H1 (cell line): ENCODE measurements around the gene ADD3. TPM values are rescaled to one million over a fixed set of nuclear protein-coding genes. Genes with fewer than 3 reads are reported as not detected.
"Not testable (repeated sequence)": the region's sequence is repeated elsewhere in the genome, so short reads cannot be mapped to it uniquely, and the experiment has no call there.

Experiments
- CTCF ChIA-PET: fragments of 300-600 bp; sonication (Branson Sonifier 250); formaldehyde crosslinking; loops from one replicate; lab custom pipeline; 2021; ENCODE audit not compliant: partially characterized antibody; lab: Charles Lee
- POLR2A ChIA-PET: fragments of 300-600 bp; sonication (Branson Sonifier 250); formaldehyde crosslinking; loops from one replicate; lab custom pipeline; 2021; ENCODE audit warnings: inconsistent platforms; ENCODE audit not compliant: partially characterized antibody; lab: Charles Lee
- DNase-seq, 2 experiments: peaks; one replicate each; pipeline versions ENCODE4 v3.0.0 to v3.0.0-alpha.2; 2010 to 2022; ENCODE audit warnings: low spot score in 2 of 2, low read depth in 1 of 2, mixed read lengths in 1 of 2
- FAIRE-seq: peaks from 2 replicates; lab custom pipeline; 2011; peaks lifted over from hg19 to GRCh38; lab: Jason Lieb, UNC
- H2AFZ ChIP-seq: 2 replicates; pipeline ENCODE4 v1.8.1; 2012; ENCODE audit warnings: low read length, inconsistent platforms
- H2AK5ac ChIP-seq: 2 replicates; pipeline ENCODE4 v1.6.1; 2013; ENCODE audit warnings: low read depth, low read length
- H2BK120ac ChIP-seq: replicated peaks from 2 replicates; pipeline ENCODE3; 2013; ENCODE audit warnings: low read depth, low read length, inconsistent platforms
- H2BK12ac ChIP-seq: 2 replicates; pipeline ENCODE4 v1.6.1; 2013; ENCODE audit warnings: low read depth, low read length
- H2BK15ac ChIP-seq: 2 replicates; pipeline ENCODE4 v1.6.1; 2013; ENCODE audit warnings: low read length
- H2BK20ac ChIP-seq: 2 replicates; pipeline ENCODE4 v1.6.1; 2013; ENCODE audit warnings: low read length
- H2BK5ac ChIP-seq: 2 replicates; pipeline ENCODE4 v1.6.1; 2013; ENCODE audit warnings: low read depth, low read length
- H3K14ac ChIP-seq: 2 replicates; pipeline ENCODE4 v1.6.1; 2013; ENCODE audit warnings: inconsistent platforms; ENCODE audit not compliant: insufficient read length
- H3K18ac ChIP-seq: 2 replicates; pipeline ENCODE4 v1.6.1; 2013; ENCODE audit warnings: low read length; ENCODE audit errors: extremely low read depth
- H3K23ac ChIP-seq: 2 replicates; pipeline ENCODE4 v1.6.1; 2013; ENCODE audit warnings: inconsistent platforms; ENCODE audit not compliant: insufficient read length
- H3K23me2 ChIP-seq: 2 replicates; pipeline ENCODE4 v1.6.1; 2013; ENCODE audit warnings: low read depth, low read length
- H3K27ac ChIP-seq: 2 replicates; pipeline ENCODE4 v1.6.1; 2011; ENCODE audit warnings: low read depth, low read length, inconsistent platforms
- H3K27me3 ChIP-seq, 4 experiments: replicated peaks in 1 of 4; 1 replicate in 1 of 4; 2 replicates in 3 of 4; pipeline versions ENCODE4 v1.6.1 to v1.8.1; 2011 to 2013; ENCODE audit warnings: low read length in 3 of 4, mild to moderate bottlenecking in 3 of 4, inconsistent platforms in 2 of 4, mixed read lengths in 2 of 4, moderate library complexity in 1 of 4; ENCODE audit not compliant: control insufficient read depth in 3 of 4, insufficient read depth in 3 of 4; ENCODE audit errors: extremely low read depth in 1 of 4
- H3K36me3 ChIP-seq, 4 experiments: 2 replicates each; pipeline versions ENCODE4 v1.6.1 to v1.8.1; 2011 to 2013; ENCODE audit warnings: mild to moderate bottlenecking in 4 of 4, low read length in 3 of 4, moderate library complexity in 2 of 4, control low read depth in 1 of 4, inconsistent platforms in 1 of 4; ENCODE audit not compliant: insufficient read depth in 4 of 4, control insufficient read depth in 2 of 4
- H3K4ac ChIP-seq: replicated peaks from 2 replicates; pipeline ENCODE3; 2013; ENCODE audit warnings: low read length, low read depth, mixed read lengths, inconsistent platforms; ENCODE audit not compliant: insufficient read length
- H3K4me1 ChIP-seq, 4 experiments: replicated peaks in 1 of 4; 1 replicate in 1 of 4; 2 replicates in 3 of 4; pipeline versions ENCODE4 v1.6.1 to v1.8.1; 2011 to 2013; ENCODE audit warnings: low read length in 3 of 4, inconsistent platforms in 2 of 4, mixed read lengths in 1 of 4; ENCODE audit not compliant: insufficient read depth in 4 of 4, control insufficient read depth in 3 of 4
- H3K4me2 ChIP-seq, 2 experiments: 2 replicates each; pipeline versions ENCODE4 v1.6.1 to v1.8.1; 2011 to 2013; ENCODE audit warnings: low read depth in 2 of 2, low read length in 2 of 2, control low read depth in 1 of 2, inconsistent platforms in 1 of 2, mild to moderate bottlenecking in 1 of 2; ENCODE audit not compliant: insufficient read depth in 1 of 2
- H3K4me3 ChIP-seq, 4 experiments: fragments of 200-600, 300-600 bp in 1 of 4; sonication (generic), shearing (Covaris generic), sonication (Bioruptor Twin) in 1 of 4; 2 replicates each; pipeline versions ENCODE4 v1.5.1 to v1.8.1; 2011 to 2016; ENCODE audit warnings: low read length in 4 of 4, low read depth in 3 of 4, control low read depth in 2 of 4, inconsistent platforms in 2 of 4, mild to moderate bottlenecking in 2 of 4, mixed read lengths in 1 of 4, moderate library complexity in 1 of 4; ENCODE audit not compliant: insufficient read depth in 2 of 4; ENCODE audit errors: extremely low read depth in 1 of 4
- H3K56ac ChIP-seq: replicated peaks from 2 replicates; pipeline ENCODE3; 2013; ENCODE audit warnings: low read depth, mild to moderate bottlenecking, mixed read lengths, low read length, inconsistent platforms; ENCODE audit not compliant: insufficient read length
- H3K79me1 ChIP-seq: 2 replicates; pipeline ENCODE4 v1.6.1; 2013; ENCODE audit warnings: low read depth, low read length, control low read depth
- H3K79me2 ChIP-seq, 2 experiments: 2 replicates each; pipeline versions ENCODE4 v1.6.1 to v1.8.1; 2012 to 2013; ENCODE audit warnings: low read length in 2 of 2, mild to moderate bottlenecking in 2 of 2, inconsistent platforms in 1 of 2; ENCODE audit not compliant: insufficient read depth in 2 of 2, control insufficient read depth in 1 of 2
- H3K9ac ChIP-seq, 4 experiments: replicated peaks in 1 of 4; 1 replicate in 1 of 4; 2 replicates in 3 of 4; pipeline versions ENCODE4 v1.6.1 to v1.8.1; 2011 to 2013; ENCODE audit warnings: low read depth in 3 of 4, low read length in 3 of 4, control low read depth in 2 of 4, mild to moderate bottlenecking in 2 of 4, moderate library complexity in 2 of 4, inconsistent platforms in 1 of 4; ENCODE audit errors: extremely low read depth in 1 of 4
- H3K9me3 ChIP-seq, 2 experiments: 2 replicates each; pipeline versions ENCODE4 v1.6.1 to v1.8.1; 2012 to 2013; ENCODE audit warnings: mild to moderate bottlenecking in 2 of 2, moderate library complexity in 2 of 2, control low read depth in 1 of 2, inconsistent platforms in 1 of 2, low read depth in 1 of 2, low read length in 1 of 2, mixed read lengths in 1 of 2; ENCODE audit not compliant: insufficient read depth in 2 of 2
- H4K20me1 ChIP-seq, 2 experiments: replicated peaks in 1 of 2; 2 replicates each; pipeline versions ENCODE3 to v1.8.1; 2011 to 2013; ENCODE audit warnings: inconsistent platforms in 2 of 2, low read length in 2 of 2, mild to moderate bottlenecking in 1 of 2; ENCODE audit not compliant: insufficient read depth in 2 of 2, control insufficient read depth in 1 of 2
- H4K5ac ChIP-seq: 2 replicates; pipeline ENCODE4 v1.6.1; 2013; ENCODE audit warnings: low read length, low read depth, mixed read lengths, inconsistent platforms; ENCODE audit not compliant: insufficient read length
- H4K8ac ChIP-seq: 2 replicates; pipeline ENCODE4 v1.8.0; 2013; ENCODE audit warnings: mild to moderate bottlenecking, moderate library complexity, low read length, inconsistent platforms; ENCODE audit not compliant: insufficient read depth; ENCODE audit errors: extremely low read depth
- H4K91ac ChIP-seq: replicated peaks from 2 replicates; pipeline ENCODE3; 2013; ENCODE audit warnings: low read length, mixed read lengths, inconsistent platforms; ENCODE audit not compliant: insufficient read length
- GTF2F1 ChIP-seq: IDR thresholded peaks from 2 replicates; pipeline ENCODE4 v1.6.1; 2012; ENCODE audit warnings: low read depth, low read length, improper control_type of control experiment, borderline replicate concordance
- RXRA ChIP-seq: IDR thresholded peaks from 2 replicates; pipeline ENCODE4 v1.6.1; 2011; ENCODE audit warnings: low read depth, mild to moderate bottlenecking, low read length, moderate library complexity; ENCODE audit not compliant: insufficient read depth
- SAP30 ChIP-seq: fragments of 300-600 bp; sonication (generic); IDR thresholded peaks from 2 replicates; pipeline ENCODE4 v1.7.1; 2012; ENCODE audit warnings: low read length, moderate library complexity, mild to moderate bottlenecking, inconsistent platforms; ENCODE audit not compliant: insufficient read depth, insufficient replicate concordance
- ZNF274 ChIP-seq: IDR thresholded peaks from 2 replicates; pipeline ENCODE4 v1.7.0; 2012; ENCODE audit warnings: low read length, borderline replicate concordance; ENCODE audit errors: extremely low read depth
- WGBS, 2 experiments: shearing (Covaris generic) in 1 of 2; methylation state at CpG; one replicate each; pipeline versions ENCODE4 v1.1.6 to v1.1.7; 2013 to 2015; ENCODE audit warnings: low lambda C conversion rate in 2 of 2, mixed read lengths in 2 of 2, inconsistent platforms in 1 of 2, low coverage in 1 of 2, missing lambda C conversion rate in 1 of 2; ENCODE audit not compliant: insufficient replicate concordance in 2 of 2, insufficient coverage in 1 of 2, insufficient read length in 1 of 2; ENCODE audit errors: extremely low coverage in 1 of 2, missing lambda C conversion rate in 1 of 2; 5-methylcytosine and 5-hydroxymethylcytosine counted together
- polyA plus RNA-seq, 7 experiments: library from polyadenylated mRNA; depleted of rRNA in 3 of 7; stranded (reverse) in 5 of 7; unstranded in 2 of 7; fragments of >200 nt in 5 of 7; fragments of 200-250 nt in 2 of 7; gene quantifications; 1 replicate in 5 of 7; 2 replicates in 1 of 7; 4 replicates in 1 of 7; pipeline versions ENCODE4 v1.2.1 to v1.2.3, GENCODE V29; 2011 to 2013; ENCODE audit warnings: missing spikeins in 2 of 7, mixed read lengths in 2 of 7
- total RNA-seq: library from RNA; stranded (reverse); fragmentation: NEBNext Ultra II Directional; extraction: Animal tissue kit (Norgen Biotek cat#: 25700); gene quantifications from 2 replicates; pipeline ENCODE4 v1.2.1, GENCODE V29; 2021
- TF ChIP-seq, protein P1 (sequence below): IDR thresholded peaks from 2 replicates; pipeline ENCODE4 v1.6.1; 2012; ENCODE audit warnings: inconsistent platforms

The ADD3 gene
- total and polyA plus RNA-seq, 2 of the 8 experiments (the other 6 are each of a cell fraction or from before 2014, with no cell fraction given), result 44.7 to 85.6 TPM

- TF ChIP-seq, protein P1, sequence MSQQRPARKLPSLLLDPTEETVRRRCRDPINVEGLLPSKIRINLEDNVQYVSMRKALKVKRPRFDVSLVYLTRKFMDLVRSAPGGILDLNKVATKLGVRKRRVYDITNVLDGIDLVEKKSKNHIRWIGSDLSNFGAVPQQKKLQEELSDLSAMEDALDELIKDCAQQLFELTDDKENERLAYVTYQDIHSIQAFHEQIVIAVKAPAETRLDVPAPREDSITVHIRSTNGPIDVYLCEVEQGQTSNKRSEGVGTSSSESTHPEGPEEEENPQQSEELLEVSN, result no peak
- TF ChIP-seq SAP30 (no peak), ZNF274 (no peak), GTF2F1 (no peak), RXRA (no peak)
Measured at GRCh38 chr10:110045772-110046171, 38.0 kb downstream of the ADD3 start (continued).

GRCh38 chr10:110048145-110048544, 40.4 kb downstream of the ADD3 start:
- H3K23ac ChIP-seq, H2BK20ac ChIP-seq, H3K9ac ChIP-seq, H3K23me2 ChIP-seq, H3K27me3 ChIP-seq, H3K14ac ChIP-seq, POLR2A ChIA-PET, H2BK5ac ChIP-seq, DNase-seq, H4K5ac ChIP-seq, H2BK15ac ChIP-seq, FAIRE-seq, H4K91ac ChIP-seq, H3K56ac ChIP-seq, H3K4me3 ChIP-seq, H3K18ac ChIP-seq, H2AK5ac ChIP-seq, H4K20me1 ChIP-seq, H3K4me2 ChIP-seq, H4K8ac ChIP-seq, H3K79me1 ChIP-seq, H2AFZ ChIP-seq, H3K27ac ChIP-seq, H2BK12ac ChIP-seq, H3K36me3 ChIP-seq, H3K4me1 ChIP-seq, H3K4ac ChIP-seq, H2BK120ac ChIP-seq: not testable (repeated sequence)
- peaks cover 0 to 64% of the 10 kb centered on the region in 2 experiments; a peak in 2 of 4 replicates for H3K79me2 ChIP-seq
- 88% methylated on average over 2 of the region's 2 CpGs; no CpG with 5 or more reads in 1 of the 2 experiments for WGBS, 2 experiments
- peaks cover 8 to 15% of the 10 kb centered on the region in 2 experiments for H3K9me3 ChIP-seq
- CTCF ChIA-PET, result interaction anchor here (1.2 to 5.2 kb wide), 3 partner anchors 12 to 60 kb away, joined by 3 to 37 read pairs (median 3); no protein-coding TSS in a partner anchor
